Measurements from ENCODE around the gene CCDC24. TPM values are rescaled to one million over a fixed set of nuclear protein-coding genes. Genes with fewer than 3 reads are reported as not detected.

CCDC24 gene
- total RNA-seq, 2 experiments from 2014 or later, result 1.8 to 2.2 TPM

GRCh38 chr1:43997295-43997999 lies 6.0 kb downstream of the CCDC24 start:
- ChIA-PET POLR2A (no interaction called here), CTCF (no interaction called here)
- Mint-ChIP-seq H3K36me3 (ENCODE audit: low read depth) (no peaks in the 10 kb centered on the region), H3K9me3 (no peaks in the 10 kb centered on the region), H3K4me1 (peaks cover 14% of the 10 kb centered on the region), H3K27ac (no peak overlapping the region), H3K4me3 (no peak overlapping the region), H3K27me3 (no peaks in the 10 kb centered on the region)
- DNase-seq, result no peak

GRCh38 chr1:43998000-43998378 lies 6.6 kb downstream of the CCDC24 start:
- H3K9me3 Mint-ChIP-seq, result no peaks in the 10 kb centered on the region
- H3K36me3 Mint-ChIP-seq (ENCODE audit: low read depth), result no peaks in the 10 kb centered on the region
- H3K4me3 Mint-ChIP-seq, result no peak overlapping the region
- no peak overlapping the region for H3K27ac Mint-ChIP-seq
- ChIA-PET POLR2A (no interaction called here), CTCF (interaction anchor here (0.6 kb wide), 1 partner anchor 11 kb away, joined by 3 read pairs; no protein-coding TSS in a partner anchor)
- no peak for DNase-seq
- H3K4me1 Mint-ChIP-seq, result peaks cover 10% of the 10 kb centered on the region
- no peaks in the 10 kb centered on the region for H3K27me3 Mint-ChIP-seq

GRCh38 chr1:43999455-43999854 lies 8.1 kb downstream of the CCDC24 start:
- DNase-seq, result no peak
- Mint-ChIP-seq H3K27me3 (no peaks in the 10 kb centered on the region), H3K27ac (no peak overlapping the region), H3K4me3 (no peak overlapping the region), H3K36me3 (ENCODE audit: low read depth) (no peaks in the 10 kb centered on the region), H3K9me3 (no peaks in the 10 kb centered on the region), H3K4me1 (peaks cover 7% of the 10 kb centered on the region)
- ChIA-PET POLR2A (no interaction called here), CTCF (interaction anchor here (1.1 kb wide), 1 partner anchor 37 kb away, joined by 3 read pairs; no protein-coding TSS in a partner anchor)

GRCh38 chr1:44000122-44000665 lies 8.8 kb downstream of the CCDC24 start:
- Mint-ChIP-seq H3K36me3 (ENCODE audit: low read depth) (no peaks in the 10 kb centered on the region), H3K27me3 (no peaks in the 10 kb centered on the region), H3K9me3 (no peaks in the 10 kb centered on the region), H3K4me3 (no peak overlapping the region), H3K27ac (no peak overlapping the region), H3K4me1 (peaks cover 5% of the 10 kb centered on the region)
- DNase-seq, result no peak
- ChIA-PET POLR2A (no interaction called here), CTCF (no interaction called here)

DNA sequence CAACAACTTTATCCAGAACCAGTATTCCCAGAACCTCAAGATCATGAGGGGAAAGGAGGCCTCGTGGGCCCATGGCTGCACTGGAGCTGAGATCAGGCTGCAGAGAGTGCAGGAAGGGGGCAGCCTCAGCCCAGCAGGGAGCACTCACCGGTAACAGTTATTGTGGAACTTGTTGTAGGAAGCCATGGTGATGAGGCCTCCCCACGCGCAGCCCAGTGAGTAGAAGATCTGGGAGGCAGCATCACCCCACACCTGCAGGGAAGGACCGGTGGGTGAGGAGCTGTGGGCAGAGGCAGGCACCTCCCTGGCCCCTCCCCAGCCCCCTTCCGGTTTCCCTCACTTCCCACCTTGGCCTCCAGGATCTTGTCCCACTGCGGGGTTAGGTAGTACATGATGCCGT lies 10.8 kb downstream of the CCDC24 start:
- Mint-ChIP-seq H3K36me3 (ENCODE audit: low read depth) (no peaks in the 10 kb centered on the region), H3K27me3 (no peaks in the 10 kb centered on the region), H3K27ac (no peak overlapping the region), H3K9me3 (no peaks in the 10 kb centered on the region), H3K4me1 (peaks cover 5% of the 10 kb centered on the region), H3K4me3 (no peak overlapping the region)
- DNase-seq, result no peak
- CTCF ChIA-PET, result interaction anchor here (1.1 to 1.5 kb wide), 2 partner anchors 35 to 45 kb away, joined by 4 to 7 read pairs; no protein-coding TSS in a partner anchor
- POLR2A ChIA-PET, result no interaction called here

- Mint-ChIP-seq H3K27ac (no peak overlapping the region), H3K4me1 (peaks cover 5% of the 10 kb centered on the region), H3K4me3 (no peak overlapping the region), H3K27me3 (no peaks in the 10 kb centered on the region), H3K36me3 (ENCODE audit: low read depth) (no peaks in the 10 kb centered on the region), H3K9me3 (no peaks in the 10 kb centered on the region)
- DNase-seq, result no peak
- POLR2A ChIA-PET, result no interaction called here
- CTCF ChIA-PET, result interaction anchor here (1.1 to 1.5 kb wide), 3 partner anchors 33 to 45 kb away, joined by 4 to 7 read pairs (median 4); no protein-coding TSS in a partner anchor
Observed at GRCh38 chr1:44002606-44003157, 11.3 kb downstream of the CCDC24 start.

DNA sequence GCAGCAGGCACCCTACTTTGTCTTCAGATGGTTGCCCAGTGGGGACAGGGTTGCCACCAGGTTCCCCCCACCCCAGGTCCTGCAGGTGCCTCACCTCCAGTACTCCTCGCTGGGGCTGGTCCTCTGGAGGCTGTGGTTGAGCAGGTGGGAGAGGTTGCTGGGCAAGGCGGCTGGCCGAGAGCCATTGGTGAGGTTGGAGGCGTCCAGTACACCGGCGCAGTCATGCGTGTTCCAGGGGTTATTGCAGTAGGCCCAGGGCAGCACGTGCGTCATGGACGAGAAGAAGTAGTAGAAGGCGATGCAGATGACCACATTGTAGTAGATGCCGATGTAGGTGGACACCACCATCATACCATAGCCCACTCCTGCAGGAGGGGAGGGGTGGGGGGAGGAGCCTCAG lies 16.9 kb downstream of the CCDC24 start:
- ChIA-PET POLR2A (no interaction called here), CTCF (interaction anchor here (0.8 to 4.5 kb wide), 2 partner anchors 15 to 40 kb away, joined by 7 to 61 read pairs; no protein-coding TSS in a partner anchor)
- H3K27me3 Mint-ChIP-seq, result no peaks in the 10 kb centered on the region
- H3K27ac Mint-ChIP-seq, result no peak overlapping the region
- no peak overlapping the region for H3K4me3 Mint-ChIP-seq
- no peak for DNase-seq
- H3K36me3 Mint-ChIP-seq (ENCODE audit: low read depth), result no peaks in the 10 kb centered on the region
- no peaks in the 10 kb centered on the region for H3K4me1 Mint-ChIP-seq
- H3K9me3 Mint-ChIP-seq, result no peaks in the 10 kb centered on the region

GRCh38 chr1:44010935-44011471 lies 19.6 kb downstream of the CCDC24 start:
- no peak overlapping the region for H3K27ac Mint-ChIP-seq
- H3K36me3 Mint-ChIP-seq (ENCODE audit: low read depth), result no peaks in the 10 kb centered on the region
- H3K4me3 Mint-ChIP-seq, result no peak overlapping the region
- DNase-seq, result no peak
- no peaks in the 10 kb centered on the region for H3K4me1 Mint-ChIP-seq
- POLR2A ChIA-PET, result no interaction called here
- H3K9me3 Mint-ChIP-seq, result no peaks in the 10 kb centered on the region
- CTCF ChIA-PET, result interaction anchor here (0.8 kb wide), 1 partner anchor 26 kb away, joined by 7 read pairs; no protein-coding TSS in a partner anchor
- no peaks in the 10 kb centered on the region for H3K27me3 Mint-ChIP-seq

GRCh38 chr1:44012404-44012803 lies 21.0 kb downstream of the CCDC24 start:
- H3K27ac Mint-ChIP-seq, result no peak overlapping the region
- CTCF ChIA-PET, result no interaction called here
- DNase-seq, result no peak
- H3K9me3 Mint-ChIP-seq, result no peaks in the 10 kb centered on the region
- POLR2A ChIA-PET, result no interaction called here
- no peaks in the 10 kb centered on the region for H3K27me3 Mint-ChIP-seq
- no peaks in the 10 kb centered on the region for H3K4me1 Mint-ChIP-seq
- no peaks in the 10 kb centered on the region for H3K36me3 Mint-ChIP-seq (ENCODE audit: low read depth)
- no peak overlapping the region for H3K4me3 Mint-ChIP-seq

DNA sequence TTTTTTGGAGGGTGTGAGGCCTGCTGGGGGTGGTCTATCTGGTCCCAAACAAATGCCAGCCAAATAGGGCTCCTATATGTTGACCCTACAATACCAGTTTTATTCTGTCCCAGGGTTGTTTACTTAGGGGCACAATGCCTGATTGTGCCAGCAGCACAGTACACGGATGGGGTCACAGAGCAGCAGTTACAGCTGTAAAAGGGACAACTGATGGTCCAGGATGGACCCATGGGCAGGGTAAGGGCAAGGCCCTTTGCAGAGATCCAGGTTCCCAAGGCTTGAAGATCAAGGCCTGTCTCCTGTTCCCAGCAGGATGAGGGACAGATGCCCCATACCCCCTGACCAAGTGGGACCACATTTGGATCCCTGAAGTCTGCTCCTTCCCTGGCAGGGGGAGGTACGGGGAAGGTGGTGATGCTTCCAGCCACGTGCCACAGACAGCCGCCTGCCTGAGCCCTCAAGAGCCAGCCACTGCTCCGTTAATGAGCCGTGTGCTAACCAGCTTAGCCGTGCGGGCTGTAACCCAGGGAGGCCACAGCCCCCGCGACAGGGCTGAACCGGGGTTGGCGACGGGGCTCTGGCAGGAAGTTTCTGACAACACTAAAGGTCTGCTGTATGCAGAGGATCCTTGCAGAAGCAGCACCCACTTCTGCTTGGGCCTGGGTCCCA lies 21.7 kb downstream of the CCDC24 start:
- CTCF ChIA-PET, result no interaction called here
- no peaks in the 10 kb centered on the region for H3K36me3 Mint-ChIP-seq (ENCODE audit: low read depth)

GRCh38 chr1:44013949-44014348 lies 22.6 kb downstream of the CCDC24 start:
- no peak overlapping the region for H3K27ac Mint-ChIP-seq

More for the DNA sequence above, 21.7 kb downstream of the CCDC24 start:
- no peak overlapping the region for H3K27ac Mint-ChIP-seq
- H3K9me3 Mint-ChIP-seq, result no peaks in the 10 kb centered on the region
- no peak overlapping the region for H3K4me3 Mint-ChIP-seq
- DNase-seq, result no peak
- POLR2A ChIA-PET, result no interaction called here
- H3K27me3 Mint-ChIP-seq, result no peaks in the 10 kb centered on the region
- no peaks in the 10 kb centered on the region for H3K4me1 Mint-ChIP-seq

DNA sequence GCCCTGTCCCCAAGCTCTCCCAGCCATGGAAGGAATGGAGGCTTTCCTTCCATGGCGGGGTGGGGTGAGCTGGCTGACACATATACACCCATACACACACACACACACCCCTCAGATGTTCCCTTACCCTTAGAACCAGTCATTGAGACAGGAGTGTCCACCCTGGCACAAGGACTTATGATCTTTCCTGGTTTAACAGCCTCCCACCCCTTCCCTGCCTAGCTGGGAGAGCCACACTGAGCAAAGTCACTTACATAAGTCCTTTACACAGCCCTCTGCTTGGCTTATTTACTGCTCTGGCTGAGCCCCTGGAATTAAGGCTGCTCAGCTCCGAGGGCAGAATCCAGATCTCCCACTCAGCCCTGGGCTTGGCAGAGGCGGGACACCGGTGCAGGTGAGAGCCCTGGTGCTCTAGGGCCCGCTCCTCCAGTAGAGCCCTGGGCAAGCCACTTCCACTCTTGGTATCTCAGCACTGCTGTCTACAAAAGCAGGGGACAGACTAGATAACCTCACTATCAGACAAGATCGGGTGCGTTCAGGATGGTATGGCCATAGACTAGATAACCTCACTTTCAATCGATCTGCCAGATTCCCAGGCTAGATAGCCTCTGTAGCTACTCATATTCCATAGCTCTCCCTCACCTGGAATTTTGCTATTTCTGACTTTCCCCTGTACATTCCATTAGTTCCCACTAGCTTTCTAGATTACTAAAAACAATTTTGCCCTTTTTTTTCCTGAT lies 23.1 kb downstream of the CCDC24 start:
- Mint-ChIP-seq H3K4me1 (no peaks in the 10 kb centered on the region), H3K36me3 (ENCODE audit: low read depth) (no peaks in the 10 kb centered on the region), H3K9me3 (no peaks in the 10 kb centered on the region), H3K4me3 (no peak overlapping the region), H3K27ac (no peak overlapping the region), H3K27me3 (no peaks in the 10 kb centered on the region)
- ChIA-PET POLR2A (interaction anchor here (0.8 kb wide), 1 partner anchor 9 kb away, joined by 3 read pairs; no protein-coding TSS in a partner anchor), CTCF (interaction anchor here (0.8 to 1.8 kb wide), 2 partner anchors 9 to 22 kb away, joined by 3 to 12 read pairs; no protein-coding TSS in a partner anchor)
- no peak for DNase-seq

More at GRCh38 chr1:44013949-44014348, 22.6 kb downstream of the CCDC24 start:
- POLR2A ChIA-PET, result interaction anchor here (0.8 kb wide), 1 partner anchor 8 kb away, joined by 3 read pairs; no protein-coding TSS in a partner anchor
- no peaks in the 10 kb centered on the region for H3K36me3 Mint-ChIP-seq (ENCODE audit: low read depth)
- H3K4me1 Mint-ChIP-seq, result no peaks in the 10 kb centered on the region
- CTCF ChIA-PET, result interaction anchor here (1.8 kb wide), 1 partner anchor 9 kb away, joined by 12 read pairs; no protein-coding TSS in a partner anchor
- H3K27me3 Mint-ChIP-seq, result no peaks in the 10 kb centered on the region
- no peak for DNase-seq
- H3K4me3 Mint-ChIP-seq, result no peak overlapping the region
- H3K9me3 Mint-ChIP-seq, result no peaks in the 10 kb centered on the region
